OCI-LY3 (cell line): ENCODE measurements around the gene FAM83B.

ENCODE experiments used
- H2AFZ ChIP-seq: fragments of 200-600, 300-600 bp; shearing (Covaris generic); 2 replicates; pipeline ENCODE4 v1.6.0; 2014; ENCODE audit warnings: antibody characterized with exemption, low read depth, low read length
- H3K27ac ChIP-seq: fragments of 200-600, 300-600 bp; sonication (generic); 2 replicates; pipeline ENCODE4 v1.5.1; 2014; ENCODE audit warnings: mild to moderate bottlenecking, low read length, moderate library complexity, mixed read lengths
- H3K27me3 ChIP-seq: fragments of 200-600, 300-600 bp; sonication (generic); 2 replicates; pipeline ENCODE4 v1.6.1; 2014; ENCODE audit warnings: low read depth, low read length, mixed read lengths
- H3K36me3 ChIP-seq: fragments of 200-600, 300-600 bp; sonication (generic); replicated peaks from 2 replicates; pipeline ENCODE3; 2014; ENCODE audit warnings: low read depth, low read length, mixed read lengths
- H3K4me1 ChIP-seq: fragments of 300-600, 200-600 bp; sonication (generic); 2 replicates; pipeline ENCODE4 v1.6.1; 2014; ENCODE audit warnings: low read length, mixed read lengths
- H3K4me2 ChIP-seq: fragments of 200-600, 300-600 bp; sonication (generic); 2 replicates; pipeline ENCODE4 v1.6.1; 2014; ENCODE audit warnings: low read length, mixed read lengths
- H3K4me3 ChIP-seq: fragments of 300-600, 200-600 bp; sonication (generic); 2 replicates; pipeline ENCODE4 v1.5.1; 2014; ENCODE audit warnings: antibody characterized with exemption, mild to moderate bottlenecking, low read length, moderate library complexity
- H3K79me2 ChIP-seq: fragments of 300-600, 200-600 bp; shearing (Covaris generic); 2 replicates; pipeline ENCODE4 v1.6.1; 2014; ENCODE audit warnings: mild to moderate bottlenecking, low read length, mixed read lengths
- H3K9ac ChIP-seq: fragments of 300-600, 200-600 bp; shearing (Covaris generic); 2 replicates; pipeline ENCODE4 v1.6.0; 2014; ENCODE audit warnings: mild to moderate bottlenecking, low read length, moderate library complexity
- H3K9me3 ChIP-seq: fragments of 200-600, 300-600 bp; shearing (Covaris generic); 2 replicates; pipeline ENCODE4 v1.6.1; 2014; ENCODE audit warnings: low read length, mixed read lengths; ENCODE audit not compliant: insufficient read depth
- H4K20me1 ChIP-seq: fragments of 200-600, 300-600 bp; sonication (generic); 2 replicates; pipeline ENCODE4 v1.6.1; 2016; ENCODE audit warnings: low read length, mixed read lengths; ENCODE audit not compliant: insufficient read depth
- EZH2phosphoT487 ChIP-seq: fragments of 200-600 bp; shearing (Covaris generic); IDR thresholded peaks from 2 replicates; pipeline ENCODE4 v1.6.1; 2018; ENCODE audit warnings: antibody characterized with exemption, mixed run types, low read depth
- TF ChIP-seq, protein P1 (sequence below): fragments of 200-600, 300-600 bp; sonication (generic); IDR thresholded peaks from 2 replicates; pipeline ENCODE4 v1.5.1; 2014; ENCODE audit warnings: antibody characterized with exemption, low read length, low read depth

The FAM83B gene

DNA sequence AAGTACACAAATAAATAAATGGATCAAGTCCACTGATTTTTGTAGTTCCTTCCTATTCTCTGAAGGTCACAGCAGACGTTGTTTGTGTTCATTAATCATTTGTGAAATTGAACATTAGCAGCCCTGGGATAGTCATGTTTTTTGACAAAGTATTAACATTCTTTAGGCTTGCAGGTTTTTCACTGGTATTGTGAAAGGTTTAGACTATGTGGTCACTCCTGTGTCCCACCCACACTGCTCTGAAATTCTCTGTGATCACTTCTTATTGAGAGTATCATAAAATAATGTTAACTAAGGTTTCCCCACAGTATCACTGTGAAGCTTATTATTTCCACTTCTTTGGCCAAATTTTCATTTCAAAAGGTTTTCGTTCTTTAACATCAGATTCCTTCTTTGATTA, 3.5 kb downstream of the FAM83B start:
- Histone ChIP-seq H3K79me2 (no peaks in the 10 kb centered on the region), H3K27ac (no peak overlapping the region), H3K9me3 (no peaks in the 10 kb centered on the region), H3K27me3 (no peaks in the 10 kb centered on the region), H3K4me3 (no peak overlapping the region), H2AFZ (no peak overlapping the region), H3K4me1 (no peaks in the 10 kb centered on the region), H3K9ac (no peak overlapping the region), H3K36me3 (no peaks in the 10 kb centered on the region), H4K20me1 (no peaks in the 10 kb centered on the region), H3K4me2 (no peak overlapping the region)
- no peak for TF ChIP-seq EZH2phosphoT487
- TF ChIP-seq, protein P1, sequence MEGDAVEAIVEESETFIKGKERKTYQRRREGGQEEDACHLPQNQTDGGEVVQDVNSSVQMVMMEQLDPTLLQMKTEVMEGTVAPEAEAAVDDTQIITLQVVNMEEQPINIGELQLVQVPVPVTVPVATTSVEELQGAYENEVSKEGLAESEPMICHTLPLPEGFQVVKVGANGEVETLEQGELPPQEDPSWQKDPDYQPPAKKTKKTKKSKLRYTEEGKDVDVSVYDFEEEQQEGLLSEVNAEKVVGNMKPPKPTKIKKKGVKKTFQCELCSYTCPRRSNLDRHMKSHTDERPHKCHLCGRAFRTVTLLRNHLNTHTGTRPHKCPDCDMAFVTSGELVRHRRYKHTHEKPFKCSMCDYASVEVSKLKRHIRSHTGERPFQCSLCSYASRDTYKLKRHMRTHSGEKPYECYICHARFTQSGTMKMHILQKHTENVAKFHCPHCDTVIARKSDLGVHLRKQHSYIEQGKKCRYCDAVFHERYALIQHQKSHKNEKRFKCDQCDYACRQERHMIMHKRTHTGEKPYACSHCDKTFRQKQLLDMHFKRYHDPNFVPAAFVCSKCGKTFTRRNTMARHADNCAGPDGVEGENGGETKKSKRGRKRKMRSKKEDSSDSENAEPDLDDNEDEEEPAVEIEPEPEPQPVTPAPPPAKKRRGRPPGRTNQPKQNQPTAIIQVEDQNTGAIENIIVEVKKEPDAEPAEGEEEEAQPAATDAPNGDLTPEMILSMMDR = no peak

DNA sequence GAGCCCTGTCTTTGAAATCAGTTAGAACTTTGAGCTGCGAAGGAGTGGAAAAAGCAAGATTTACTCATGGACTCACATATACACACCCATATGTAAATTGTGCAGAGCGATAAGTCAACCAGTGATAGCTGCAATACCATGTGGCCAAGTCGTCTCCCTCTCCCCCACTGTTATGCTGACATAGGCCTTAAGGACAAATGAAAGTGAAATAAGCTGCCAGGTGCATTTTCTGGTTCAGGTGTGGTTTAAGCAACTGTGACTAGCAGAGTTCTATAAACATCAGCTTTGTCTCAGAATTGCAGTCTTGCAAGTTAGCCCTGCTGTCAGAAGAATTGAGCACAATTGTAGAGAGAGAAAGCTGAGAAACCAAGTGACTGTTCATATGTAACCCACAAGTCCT, 9.6 kb downstream of the FAM83B start:
- H3K4me1 ChIP-seq = no peaks in the 10 kb centered on the region
- H3K4me2 ChIP-seq = no peak overlapping the region
- H4K20me1 ChIP-seq = no peaks in the 10 kb centered on the region
- no peak overlapping the region for H3K27ac ChIP-seq
- H3K27me3 ChIP-seq = no peaks in the 10 kb centered on the region
- no peak overlapping the region for H2AFZ ChIP-seq
- H3K9ac ChIP-seq = no peak overlapping the region
- H3K79me2 ChIP-seq = no peaks in the 10 kb centered on the region
- TF ChIP-seq, protein P1 = no peak
- no peak for TF ChIP-seq EZH2phosphoT487
- H3K4me3 ChIP-seq = no peak overlapping the region
- no peaks in the 10 kb centered on the region for H3K36me3 ChIP-seq
- H3K9me3 ChIP-seq = no peaks in the 10 kb centered on the region

DNA sequence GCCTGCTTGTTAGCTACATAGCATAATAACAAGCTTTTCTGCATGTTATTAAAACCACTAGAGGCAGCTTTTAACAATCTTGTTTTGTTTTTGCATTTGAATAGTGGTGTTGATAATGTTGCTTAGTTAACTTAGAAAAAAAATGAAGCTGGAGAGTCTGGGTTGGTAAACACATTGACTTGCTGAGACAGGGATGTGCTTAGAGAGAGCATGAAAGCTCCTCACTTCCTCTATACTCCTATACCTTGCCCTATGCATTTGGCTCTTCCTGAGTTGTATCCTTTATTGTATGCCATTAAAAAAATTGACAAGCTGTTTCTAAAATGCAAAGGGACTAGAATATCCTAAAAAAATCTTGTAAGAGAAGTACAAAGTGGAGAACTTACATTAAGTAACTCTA, 13.6 kb downstream of the FAM83B start:
- no peaks in the 10 kb centered on the region for H3K27me3 ChIP-seq

DNA sequence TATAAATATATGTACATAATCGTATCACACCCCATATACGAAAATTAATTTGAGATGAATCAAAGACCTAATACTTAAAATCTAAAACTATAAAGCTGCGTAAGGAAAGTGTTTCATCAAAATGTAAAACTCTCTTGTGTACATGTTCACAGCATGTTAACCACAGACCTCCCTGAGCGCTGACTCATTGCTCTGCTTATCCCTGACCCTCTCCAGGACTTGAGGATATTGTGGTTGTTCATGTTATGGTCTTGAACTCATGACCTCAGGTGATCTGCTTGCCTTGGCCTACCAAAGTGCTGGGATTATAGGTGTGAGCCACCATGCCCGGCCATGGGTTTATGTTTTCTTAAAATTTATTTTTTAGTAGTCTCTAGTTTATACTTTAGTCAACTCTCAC, 14.2 kb downstream of the FAM83B start:
- no peaks in the 10 kb centered on the region for H3K27me3 ChIP-seq
- H3K4me2 ChIP-seq = no peak overlapping the region
- H3K4me1 ChIP-seq = no peaks in the 10 kb centered on the region
- no peak overlapping the region for H2AFZ ChIP-seq
- H3K9me3 ChIP-seq = no peaks in the 10 kb centered on the region
- no peak overlapping the region for H3K27ac ChIP-seq
- H3K9ac ChIP-seq = no peak overlapping the region
- no peak overlapping the region for H3K4me3 ChIP-seq
- H3K79me2 ChIP-seq = no peaks in the 10 kb centered on the region
- H3K36me3 ChIP-seq = no peaks in the 10 kb centered on the region
- no peaks in the 10 kb centered on the region for H4K20me1 ChIP-seq
- TF ChIP-seq, protein P1 = no peak
- no peak for TF ChIP-seq EZH2phosphoT487

More for the DNA sequence above, 13.6 kb downstream of the FAM83B start:
- H3K4me3 ChIP-seq = no peak overlapping the region
- H3K27ac ChIP-seq = no peak overlapping the region
- no peak for TF ChIP-seq EZH2phosphoT487
- TF ChIP-seq, protein P1 = no peak
- H2AFZ ChIP-seq = no peak overlapping the region
- no peaks in the 10 kb centered on the region for H3K79me2 ChIP-seq
- H3K9me3 ChIP-seq = no peaks in the 10 kb centered on the region
- H4K20me1 ChIP-seq = no peaks in the 10 kb centered on the region
- no peaks in the 10 kb centered on the region for H3K36me3 ChIP-seq
- H3K4me2 ChIP-seq = no peak overlapping the region
- no peak overlapping the region for H3K9ac ChIP-seq
- H3K4me1 ChIP-seq = no peaks in the 10 kb centered on the region
